MCF 10A (cell line): ENCODE data around the gene TBX10. TPM values are rescaled to one million over a fixed set of nuclear protein-coding genes. Genes with fewer than 3 reads are reported as not detected.

Experiments used
- BruUV-seq: library from RNA; stranded (reverse); fragments of 400-500 nt; replicated peaks from 2 replicates; lab custom pipeline; 2021; lab: Mats Ljungman, UMichigan
- CTCF ChIA-PET: fragments of 300-600 bp; sonication (Branson Sonifier 250); formaldehyde crosslinking; extraction: SDS; loops from one replicate; lab custom pipeline; 2021; ENCODE audit warnings: antibody characterized with exemption, inconsistent platforms; lab: Yijun Ruan, JAX
- POLR2A ChIA-PET: fragments of 300-600, 350-650 bp; sonication (Branson Sonifier 250); formaldehyde crosslinking; extraction: SDS; loops from one replicate; lab custom pipeline; 2020; ENCODE audit warnings: antibody characterized with exemption, inconsistent platforms; lab: Yijun Ruan, JAX
- DNase-seq: peaks from one replicate; pipeline ENCODE4 v3.0.0-alpha.2; 2018; ENCODE audit not compliant: unreplicated experiment
- H3K27ac Mint-ChIP-seq: one replicate; pipeline ENCODE4 v1.8.0; 2022; ENCODE audit warnings: mild to moderate bottlenecking, low read depth, mixed read lengths; ENCODE audit not compliant: unreplicated experiment
- H3K27me3 Mint-ChIP-seq: one replicate; pipeline ENCODE4 v1.8.0; 2022; ENCODE audit warnings: mixed read lengths; ENCODE audit not compliant: insufficient read depth, unreplicated experiment
- H3K36me3 Mint-ChIP-seq: one replicate; pipeline ENCODE4 v1.8.0; 2022; ENCODE audit warnings: mild to moderate bottlenecking, moderate library complexity, mixed read lengths; ENCODE audit not compliant: insufficient read depth, unreplicated experiment
- H3K4me1 Mint-ChIP-seq: one replicate; pipeline ENCODE4 v1.8.0; 2022; ENCODE audit warnings: mixed read lengths; ENCODE audit not compliant: insufficient read depth, unreplicated experiment
- H3K4me3 Mint-ChIP-seq: one replicate; pipeline ENCODE4 v1.8.0; 2022; ENCODE audit warnings: mild to moderate bottlenecking, moderate library complexity, mixed read lengths; ENCODE audit not compliant: unreplicated experiment
- H3K9me3 Mint-ChIP-seq: one replicate; pipeline ENCODE4 v1.8.0; 2022; ENCODE audit warnings: mixed read lengths; ENCODE audit not compliant: unreplicated experiment
- intact Hi-C: fragments of 100-400 bp; cut with micrococcal nuclease; formaldehyde crosslinking; loops from 2 replicates; pipeline ENCODE4 v1.14.1; 2022
- total RNA-seq: library from RNA; stranded (reverse); gene quantifications from 2 replicates; pipeline ENCODE4 v1.2.3, GENCODE V29; 2022
- TF ChIP-seq, protein P1 (sequence below): fragments of 200-600 bp; IDR thresholded peaks from one replicate; pipeline ENCODE4 v1.8.0; 2022; ENCODE audit warnings: antibody characterized with exemption, mild to moderate bottlenecking; ENCODE audit not compliant: unreplicated experiment

TBX10 gene
- total RNA-seq, 1 experiment from 2014 or later: not detected

GRCh38 chr11:67630228-67630942 is 9.2 kb downstream of the TBX10 start:
- POLR2A ChIA-PET: interaction anchor here (0.8 to 2.8 kb wide), 8 partner anchors 22 to 691 kb away, joined by 3 to 20 read pairs (median 7); partner anchors contain the start of gene GSTP1
- peak overlapping the region; percentile 79 for H3K4me3 Mint-ChIP-seq

GRCh38 chr11:67629386-67630227 is 10.0 kb downstream of the TBX10 start, which contains the start of gene NUDT8:
Gene NUDT8, minus strand, starts transcription at chr11:67629937. Its CDS starts 26 bp downstream, at chr11:67629911.
- POLR2A ChIA-PET: interaction anchor here (0.6 to 2.8 kb wide), 10 partner anchors 21 to 692 kb away, joined by 3 to 20 read pairs (median 5); partner anchors contain the start of gene GSTP1

More at GRCh38 chr11:67630228-67630942, 9.2 kb downstream of the TBX10 start:
- TF ChIP-seq, protein P1, sequence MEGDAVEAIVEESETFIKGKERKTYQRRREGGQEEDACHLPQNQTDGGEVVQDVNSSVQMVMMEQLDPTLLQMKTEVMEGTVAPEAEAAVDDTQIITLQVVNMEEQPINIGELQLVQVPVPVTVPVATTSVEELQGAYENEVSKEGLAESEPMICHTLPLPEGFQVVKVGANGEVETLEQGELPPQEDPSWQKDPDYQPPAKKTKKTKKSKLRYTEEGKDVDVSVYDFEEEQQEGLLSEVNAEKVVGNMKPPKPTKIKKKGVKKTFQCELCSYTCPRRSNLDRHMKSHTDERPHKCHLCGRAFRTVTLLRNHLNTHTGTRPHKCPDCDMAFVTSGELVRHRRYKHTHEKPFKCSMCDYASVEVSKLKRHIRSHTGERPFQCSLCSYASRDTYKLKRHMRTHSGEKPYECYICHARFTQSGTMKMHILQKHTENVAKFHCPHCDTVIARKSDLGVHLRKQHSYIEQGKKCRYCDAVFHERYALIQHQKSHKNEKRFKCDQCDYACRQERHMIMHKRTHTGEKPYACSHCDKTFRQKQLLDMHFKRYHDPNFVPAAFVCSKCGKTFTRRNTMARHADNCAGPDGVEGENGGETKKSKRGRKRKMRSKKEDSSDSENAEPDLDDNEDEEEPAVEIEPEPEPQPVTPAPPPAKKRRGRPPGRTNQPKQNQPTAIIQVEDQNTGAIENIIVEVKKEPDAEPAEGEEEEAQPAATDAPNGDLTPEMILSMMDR: peak; percentile 70
- CTCF ChIA-PET: interaction anchor here (0.6 to 5.0 kb wide), 11 partner anchors 8 to 60 kb away, joined by 3 to 50 read pairs (median 6); no protein-coding TSS in a partner anchor
- intact Hi-C loops: no loop called here
- peak overlapping the region; percentile 52 for H3K27ac Mint-ChIP-seq
- no peaks in the 10 kb centered on the region for H3K9me3 Mint-ChIP-seq
- peak; percentile 96 for DNase-seq
- no TSS peak for BruUV-seq
- no peaks in the 10 kb centered on the region for H3K36me3 Mint-ChIP-seq
- H3K4me1 Mint-ChIP-seq: no peaks in the 10 kb centered on the region
- no peaks in the 10 kb centered on the region for H3K27me3 Mint-ChIP-seq

DNA sequence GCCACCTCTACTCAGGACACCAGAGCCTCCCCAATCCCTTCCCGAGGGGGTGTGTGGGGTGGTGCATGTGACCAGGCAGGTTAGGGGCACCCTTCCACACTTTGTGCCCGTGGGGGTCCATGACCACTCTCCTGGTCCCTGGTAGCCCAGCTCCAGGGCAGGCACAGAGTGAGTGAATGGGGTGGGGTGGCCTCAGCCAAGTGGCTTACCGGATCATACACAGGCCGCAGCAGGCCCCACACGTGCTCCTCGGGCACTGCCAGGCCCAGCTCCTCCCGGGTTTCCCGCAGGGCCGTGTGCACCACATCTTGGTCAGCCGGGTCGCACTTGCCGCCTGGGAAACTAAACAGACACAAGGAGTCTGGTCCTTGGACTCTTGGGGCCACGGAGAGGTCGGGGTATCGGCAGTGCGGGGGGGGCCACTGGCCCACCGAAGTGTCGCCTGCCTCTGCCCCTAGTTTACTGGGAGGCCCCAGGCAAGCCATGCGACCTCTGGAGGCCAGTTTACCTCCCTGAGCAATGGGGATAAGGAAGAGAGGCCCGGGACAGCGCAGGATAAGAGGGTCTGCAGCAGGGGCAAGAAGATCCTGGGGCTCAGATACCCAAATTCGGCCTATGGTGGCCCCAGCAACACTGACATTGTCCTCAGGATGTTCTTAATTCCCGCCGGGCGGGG is 10.7 kb downstream of the TBX10 start:
- ChIA-PET CTCF (interaction anchor here (0.6 to 5.0 kb wide), 12 partner anchors 10 to 85 kb away, joined by 3 to 50 read pairs (median 4); no protein-coding TSS in a partner anchor), POLR2A (interaction anchor here (0.5 to 2.8 kb wide), 7 partner anchors 10 to 49 kb away, joined by 3 to 20 read pairs (median 7); partner anchors contain the start of gene GSTP1)
- intact Hi-C loops: loop anchor here (1.0 to 5.0 kb wide), 4 partner anchors 30 to 164 kb away; no protein-coding TSS in a partner anchor
- Mint-ChIP-seq H3K36me3 (no peaks in the 10 kb centered on the region), H3K4me1 (no peaks in the 10 kb centered on the region), H3K4me3 (peak overlapping the region; percentile 79), H3K9me3 (no peaks in the 10 kb centered on the region), H3K27ac (no peak overlapping the region), H3K27me3 (no peaks in the 10 kb centered on the region)
- TF ChIP-seq, protein P1: no peak
- DNase-seq: no peak
- no TSS peak for BruUV-seq

More at GRCh38 chr11:67629386-67630227, 10.0 kb downstream of the TBX10 start, which contains the start of gene NUDT8:
- H3K36me3 Mint-ChIP-seq: no peaks in the 10 kb centered on the region
- DNase-seq: peak; percentile 85
- peak within 1 kb of the TSS; percentile 79 for H3K4me3 Mint-ChIP-seq
- TF ChIP-seq, protein P1: peak; percentile 88
- no peaks in the 10 kb centered on the region for H3K27me3 Mint-ChIP-seq
- CTCF ChIA-PET: interaction anchor here (0.6 to 5.0 kb wide), 12 partner anchors 9 to 61 kb away, joined by 3 to 50 read pairs (median 6); no protein-coding TSS in a partner anchor
- peak within 1 kb of the TSS; percentile 52 for H3K27ac Mint-ChIP-seq
- no peaks in the 10 kb centered on the region for H3K9me3 Mint-ChIP-seq
- no TSS peak for BruUV-seq
- H3K4me1 Mint-ChIP-seq: no peaks in the 10 kb centered on the region
- intact Hi-C loops: loop anchor here (1.0 to 5.0 kb wide), 4 partner anchors 29 to 163 kb away; no protein-coding TSS in a partner anchor
